Measurements from ENCODE around the gene ZDHHC1.
A peak's percentile ranks its signal among the peaks of the same experiment; 100 is the strongest.

Gene ZDHHC1

DNA sequence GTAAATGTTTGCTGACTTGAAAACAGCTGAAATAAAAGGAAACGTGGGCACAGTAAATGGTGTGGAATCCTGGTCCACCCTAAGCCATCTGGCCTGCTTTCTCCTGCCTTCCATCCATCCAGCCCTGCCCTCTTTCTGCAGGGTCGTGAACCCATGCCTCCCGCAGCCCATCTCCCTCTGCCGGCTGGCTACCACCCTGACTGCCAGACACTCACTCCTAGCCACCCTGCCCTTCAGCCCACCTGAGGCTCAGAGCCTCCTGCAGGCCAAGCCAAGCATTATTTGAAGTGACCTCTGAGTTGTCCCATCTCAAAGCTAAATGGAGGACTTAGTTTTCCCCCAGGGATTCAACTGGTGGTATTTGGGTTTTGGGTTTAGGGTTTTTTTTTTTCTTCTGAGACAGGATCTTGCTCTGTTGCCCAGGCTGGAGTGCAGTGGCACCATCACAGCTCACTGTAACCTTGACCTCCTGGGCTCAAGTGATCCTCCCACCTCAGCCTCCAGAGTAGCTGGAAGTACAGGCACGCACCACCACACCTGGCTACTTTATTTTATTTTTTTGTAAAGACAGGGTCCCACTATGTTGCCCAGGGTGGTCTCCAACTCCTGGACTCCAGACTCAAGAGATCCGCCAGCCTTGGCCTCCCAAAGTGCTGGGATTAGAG, 8.4 kb downstream of the ZDHHC1 start:
- no peak overlapping the region for H3K4me3 ChIP-seq (ENCODE audit: control insufficient read depth, low read depth, low read length)
- no peak for DNase-seq (ENCODE audit: low read depth)
- TF ChIP-seq, protein P1, sequence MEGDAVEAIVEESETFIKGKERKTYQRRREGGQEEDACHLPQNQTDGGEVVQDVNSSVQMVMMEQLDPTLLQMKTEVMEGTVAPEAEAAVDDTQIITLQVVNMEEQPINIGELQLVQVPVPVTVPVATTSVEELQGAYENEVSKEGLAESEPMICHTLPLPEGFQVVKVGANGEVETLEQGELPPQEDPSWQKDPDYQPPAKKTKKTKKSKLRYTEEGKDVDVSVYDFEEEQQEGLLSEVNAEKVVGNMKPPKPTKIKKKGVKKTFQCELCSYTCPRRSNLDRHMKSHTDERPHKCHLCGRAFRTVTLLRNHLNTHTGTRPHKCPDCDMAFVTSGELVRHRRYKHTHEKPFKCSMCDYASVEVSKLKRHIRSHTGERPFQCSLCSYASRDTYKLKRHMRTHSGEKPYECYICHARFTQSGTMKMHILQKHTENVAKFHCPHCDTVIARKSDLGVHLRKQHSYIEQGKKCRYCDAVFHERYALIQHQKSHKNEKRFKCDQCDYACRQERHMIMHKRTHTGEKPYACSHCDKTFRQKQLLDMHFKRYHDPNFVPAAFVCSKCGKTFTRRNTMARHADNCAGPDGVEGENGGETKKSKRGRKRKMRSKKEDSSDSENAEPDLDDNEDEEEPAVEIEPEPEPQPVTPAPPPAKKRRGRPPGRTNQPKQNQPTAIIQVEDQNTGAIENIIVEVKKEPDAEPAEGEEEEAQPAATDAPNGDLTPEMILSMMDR (IDR thresholded peaks at IDR 0.05; ENCODE audit: control insufficient read depth, insufficient read depth, low read depth, low read length, missing control alignments): peak; percentile 18

DNA sequence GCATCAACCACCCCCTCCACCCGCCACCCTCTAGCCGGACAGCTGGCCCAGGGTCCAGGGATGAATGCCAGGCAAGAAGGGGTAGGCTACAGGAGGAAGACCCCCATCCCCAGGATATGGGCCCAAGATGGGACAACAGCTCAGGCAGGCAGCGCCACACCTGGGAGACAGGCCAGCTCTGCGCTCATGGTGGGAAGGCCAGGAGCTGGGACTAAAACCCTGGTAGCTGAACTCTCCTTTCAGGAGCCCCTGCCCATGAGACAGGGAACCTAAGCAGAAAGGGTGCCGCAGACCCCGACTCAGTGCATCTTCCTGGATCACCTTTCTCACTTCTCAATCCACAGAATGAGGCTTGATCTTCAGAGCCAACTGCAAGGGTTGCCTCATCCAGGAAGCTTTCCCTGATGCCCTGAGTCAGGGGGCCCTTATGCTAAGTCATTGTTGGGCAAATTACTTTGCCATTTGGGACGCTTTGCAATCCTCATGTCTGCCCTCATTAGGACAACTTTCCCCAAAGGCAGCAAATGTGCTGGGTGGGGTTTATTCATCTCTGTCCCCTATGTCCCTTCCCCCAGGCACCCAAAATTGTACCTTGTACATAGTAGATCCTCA, 9.0 kb downstream of the ZDHHC1 start:
- DNase-seq (ENCODE audit: low read depth): no peak
- TF ChIP-seq, protein P1 (IDR thresholded peaks at IDR 0.05; ENCODE audit: control insufficient read depth, insufficient read depth, low read depth, low read length, missing control alignments): no peak
- H3K4me3 ChIP-seq (ENCODE audit: control insufficient read depth, low read depth, low read length): no peak overlapping the region

DNA sequence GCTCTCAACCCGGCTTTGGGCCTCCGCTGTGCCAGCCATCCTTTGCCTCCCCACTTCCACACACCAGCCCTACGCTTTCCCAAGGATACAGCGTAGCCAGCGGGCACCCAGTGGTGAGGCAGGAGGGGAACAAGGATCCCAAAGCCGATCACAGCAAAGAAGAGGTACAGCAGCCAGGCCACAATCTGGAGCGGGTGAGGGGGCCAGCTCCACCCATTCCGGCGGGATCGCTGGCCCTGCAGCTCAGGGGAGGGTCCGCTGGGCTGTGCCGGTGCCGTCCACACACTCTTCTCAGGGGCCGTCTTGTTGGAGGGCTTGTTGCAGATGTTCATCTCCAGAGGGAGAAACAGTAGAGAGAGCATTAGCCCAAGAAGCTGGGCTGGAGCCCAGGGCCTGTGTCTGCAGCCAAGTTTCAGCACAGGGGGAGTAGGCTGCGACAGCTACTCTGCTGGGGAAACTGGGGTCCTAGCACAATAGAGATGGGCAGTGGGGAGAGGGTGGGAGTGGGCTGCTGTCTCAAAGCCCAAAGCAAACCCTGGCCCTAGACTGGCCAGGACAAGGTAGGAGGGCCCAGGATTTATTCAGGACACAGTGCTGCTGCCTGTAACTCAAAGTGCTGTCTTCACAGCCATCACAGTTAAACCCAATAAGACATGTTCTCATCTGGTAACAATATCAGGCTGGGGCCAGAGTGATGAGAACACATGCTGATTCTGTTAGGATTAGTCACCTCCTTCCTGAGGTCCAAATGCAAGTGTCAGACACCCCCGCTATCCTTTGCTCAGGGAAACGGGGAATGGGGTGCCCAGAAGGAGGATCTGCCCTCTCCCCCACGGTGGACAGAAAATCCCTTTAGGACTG, 9.9 kb downstream of the ZDHHC1 start:
- peak; percentile 55 for DNase-seq (ENCODE audit: low read depth)
- H3K4me3 ChIP-seq (ENCODE audit: control insufficient read depth, low read depth, low read length): no peak overlapping the region
- TF ChIP-seq, protein P1 (IDR thresholded peaks at IDR 0.05; ENCODE audit: control insufficient read depth, insufficient read depth, low read depth, low read length, missing control alignments): no peak

DNA sequence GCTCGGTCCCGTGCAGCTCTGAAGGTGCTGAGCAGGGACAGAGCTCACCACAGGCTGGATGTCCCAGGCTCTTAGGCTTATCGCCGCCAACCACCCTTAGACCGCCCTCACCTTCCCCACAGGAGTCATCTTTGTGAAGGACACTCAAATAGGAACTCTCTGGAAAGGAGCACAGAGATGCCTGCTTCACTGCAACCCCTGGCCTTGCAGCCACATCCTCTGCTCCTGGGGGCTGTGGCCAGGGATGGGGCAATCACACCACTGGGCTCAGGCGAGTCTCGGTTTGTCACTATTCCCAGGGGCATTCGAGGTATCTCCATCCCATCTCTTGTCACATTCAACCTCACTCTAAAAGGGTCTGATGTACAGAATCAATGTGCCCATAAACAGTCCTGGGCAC, 10.9 kb downstream of the ZDHHC1 start:
- H3K4me3 ChIP-seq (ENCODE audit: control insufficient read depth, low read depth, low read length): no peak overlapping the region
- DNase-seq (ENCODE audit: low read depth): no peak
- TF ChIP-seq, protein P1 (IDR thresholded peaks at IDR 0.05; ENCODE audit: control insufficient read depth, insufficient read depth, low read depth, low read length, missing control alignments): no peak

DNA sequence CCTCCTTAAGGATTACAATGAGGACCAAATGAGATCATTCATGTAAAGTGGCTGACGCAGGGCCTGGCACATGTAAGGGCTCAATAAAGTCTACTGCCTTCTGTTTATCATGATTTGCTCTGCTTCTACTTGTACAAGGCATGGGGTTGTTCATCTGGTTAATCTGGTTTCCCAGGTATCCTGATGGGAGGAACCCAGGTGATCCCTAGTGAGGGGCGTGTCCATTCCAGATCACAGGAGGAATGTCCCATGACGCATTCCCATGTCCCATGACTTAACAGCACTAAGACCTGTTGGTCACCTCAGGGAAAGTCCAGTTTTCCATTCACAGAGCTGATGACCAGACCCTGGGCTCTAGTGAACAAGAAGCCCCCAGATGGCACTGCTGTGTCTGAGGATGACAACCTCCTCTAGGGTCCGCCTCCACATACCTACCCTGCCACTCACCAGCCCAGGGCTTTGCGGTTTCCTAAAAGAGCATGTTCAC, 11.5 kb downstream of the ZDHHC1 start:
- TF ChIP-seq, protein P1 (IDR thresholded peaks at IDR 0.05; ENCODE audit: control insufficient read depth, insufficient read depth, low read depth, low read length, missing control alignments): no peak
- DNase-seq (ENCODE audit: low read depth): no peak

DNA sequence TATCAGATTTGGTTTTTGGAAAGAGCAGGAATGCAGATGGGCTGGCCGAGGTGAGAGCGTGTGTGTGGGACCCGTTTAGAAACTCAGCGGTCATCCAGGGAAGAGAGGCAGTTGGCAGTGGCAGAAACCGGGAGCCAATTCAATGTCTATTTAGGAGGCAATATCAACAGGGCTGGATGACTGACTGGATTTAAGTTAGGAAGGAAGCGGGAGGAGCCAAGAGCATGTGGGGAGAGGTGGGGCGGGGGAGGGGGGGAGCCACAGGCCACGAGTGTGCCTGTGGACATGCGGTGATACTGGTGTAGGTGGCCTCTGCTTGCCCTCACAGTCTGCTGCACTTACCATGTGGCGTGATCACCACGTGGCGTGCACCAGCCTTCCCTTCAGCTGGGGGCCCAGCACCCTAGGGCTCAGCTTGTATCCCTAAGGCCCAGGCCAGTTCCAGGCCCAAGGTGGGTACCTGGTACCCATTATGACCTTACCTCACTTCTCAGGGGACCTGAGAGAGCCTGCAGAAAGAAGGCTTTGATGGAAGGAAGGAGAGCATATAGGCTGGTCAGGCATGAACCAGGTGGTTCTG, 12.2 kb downstream of the ZDHHC1 start:
- TF ChIP-seq, protein P1 (IDR thresholded peaks at IDR 0.05; ENCODE audit: control insufficient read depth, insufficient read depth, low read depth, low read length, missing control alignments): no peak
- no peak overlapping the region for H3K4me3 ChIP-seq (ENCODE audit: control insufficient read depth, low read depth, low read length)
- DNase-seq (ENCODE audit: low read depth): no peak

More for the DNA sequence above, 11.5 kb downstream of the ZDHHC1 start:
- no peak overlapping the region for H3K4me3 ChIP-seq (ENCODE audit: control insufficient read depth, low read depth, low read length)

All from AG09309 (cell line).